K562 (cell line): ENCODE data around the gene ADSS1. TPM values are rescaled to one million over a fixed set of nuclear protein-coding genes. Genes with fewer than 3 reads are reported as not detected.

ENCODE experiments used
- BACH1 ChIP-seq: fragments of 200-800 bp; sonication (Bioruptor generic); IDR thresholded peaks from 2 replicates; pipeline ENCODE4 v1.6.1; 2016; ENCODE audit warnings: missing genetic modification characterization, missing compliant biosample characterization
- BHLHE40 ChIP-seq: IDR thresholded peaks from 2 replicates; pipeline ENCODE4 v1.6.1; 2011; ENCODE audit warnings: low read length, improper control_type of control experiment
- EGR1 ChIP-seq: fragments of 450-650 bp; conservative IDR thresholded peaks from 2 replicates; pipeline ENCODE4 v1.6.1; 2017; ENCODE audit warnings: mild to moderate bottlenecking
- GABPA ChIP-seq: fragments of 200-800 bp; sonication (Bioruptor generic); conservative IDR thresholded peaks from 2 replicates; pipeline ENCODE4 v1.6.1; 2016; ENCODE audit warnings: low read depth, missing genetic modification characterization, missing compliant biosample characterization
- L3MBTL2 ChIP-seq: fragments of 450-650 bp; IDR thresholded peaks from 2 replicates; pipeline ENCODE4 v1.6.1; 2016; ENCODE audit warnings: mild to moderate bottlenecking, moderate library complexity
- LCOR ChIP-seq: sonication (generic); formaldehyde crosslinking; IDR thresholded peaks from 2 replicates; pipeline ENCODE4 v1.8.0; 2022; ENCODE audit warnings: mild to moderate bottlenecking, missing genetic modification reagents
- MAZ ChIP-seq, 2 experiments: fragments of 450-650 bp in 1 of 2; sonication (generic) in 1 of 2; formaldehyde crosslinking; IDR thresholded peaks in 1 of 2; conservative IDR thresholded peaks in 1 of 2; 2 replicates each; pipeline versions ENCODE4 v1.4.0 to v1.5.0; 2020; ENCODE audit warnings: mild to moderate bottlenecking in 1 of 2, missing genetic modification reagents in 1 of 2
- MCM2 ChIP-seq: fragments of 450-650 bp; IDR thresholded peaks from 2 replicates; pipeline ENCODE4 v1.6.1; 2017; ENCODE audit warnings: low read depth, mild to moderate bottlenecking
- MYC ChIP-seq, 2 experiments: fragments of 250-450 bp in 1 of 2; sonication (Bioruptor Pico) in 1 of 2; IDR thresholded peaks; 2 replicates each; pipeline versions ENCODE4 v1.5.1 to v1.6.1; 2012 to 2021; ENCODE audit warnings: low read depth in 2 of 2, borderline replicate concordance in 1 of 2, improper control_type of control experiment in 1 of 2, low read length in 1 of 2, mild to moderate bottlenecking in 1 of 2, moderate library complexity in 1 of 2
- RCOR1 ChIP-seq, 2 experiments: IDR thresholded peaks; 2 replicates each; pipeline ENCODE4 v1.6.1; 2012; ENCODE audit warnings: low read depth in 2 of 2, low read length in 2 of 2, borderline replicate concordance in 1 of 2, improper control_type of control experiment in 1 of 2
- RNF2 ChIP-seq: sonication (generic); IDR thresholded peaks from 2 replicates; pipeline ENCODE4 v1.6.1; 2016
- TAF1 ChIP-seq: IDR thresholded peaks from 2 replicates; pipeline ENCODE4 v1.6.1; 2011; ENCODE audit warnings: mild to moderate bottlenecking, low read length, moderate library complexity; ENCODE audit not compliant: insufficient read depth, control insufficient read depth, severe bottlenecking; ENCODE audit errors: extremely low read depth
- TBP ChIP-seq: optimal IDR thresholded peaks from 2 replicates; pipeline ENCODE3; 2011; ENCODE audit warnings: low read depth, low read length, improper control_type of control experiment
- TEAD4 ChIP-seq, 2 experiments: sonication (generic) in 1 of 2; formaldehyde crosslinking in 1 of 2; IDR thresholded peaks; 2 replicates each; pipeline versions ENCODE4 v1.6.1 to v1.8.0; 2012 to 2022; ENCODE audit warnings: borderline replicate concordance in 1 of 2, inconsistent platforms in 1 of 2, low read length in 1 of 2, mild to moderate bottlenecking in 1 of 2, missing genetic modification reagents in 1 of 2
- TFAM ChIP-seq: fragments of 250-450 bp; sonication (Bioruptor Pico); conservative IDR thresholded peaks from 2 replicates; pipeline ENCODE4 v1.5.0; 2021; ENCODE audit warnings: mild to moderate bottlenecking, moderate library complexity
- THRB ChIP-seq: fragments of 450-650 bp; formaldehyde crosslinking; conservative IDR thresholded peaks from 2 replicates; pipeline ENCODE4 v1.4.0; 2022; ENCODE audit warnings: mild to moderate bottlenecking, missing genetic modification characterization
- ZNF584 ChIP-seq: fragments of 200-800 bp; sonication (Bioruptor generic); IDR thresholded peaks from 2 replicates; pipeline ENCODE4 v1.6.1; 2016; ENCODE audit warnings: low read depth, mild to moderate bottlenecking, missing genetic modification characterization, missing compliant biosample characterization
- polyA plus RNA-seq, 8 experiments: library from polyadenylated mRNA; depleted of rRNA in 4 of 8; stranded (reverse) in 5 of 8; unstranded in 3 of 8; fragments of >200 nt; fragmentation: Nextera tagmentation in 2 of 8; fragmentation: Illumina TruSeq in 1 of 8; extraction: Ambion mirVana in 2 of 8; extraction: Trizol in 1 of 8; gene quantifications; 2 replicates each; pipeline versions ENCODE4 v1.2.1 to v1.2.3, GENCODE V29; 2011 to 2014; ENCODE audit warnings: inconsistent platforms in 1 of 8, missing spikeins in 1 of 8
- total RNA-seq, 7 experiments: library from RNA; depleted of rRNA in 6 of 7; stranded (reverse); fragments of >200 nt in 6 of 7; fragmentation: Illumina TruSeq in 2 of 7; extraction: Trizol in 2 of 7; gene quantifications; 2 replicates each; pipeline versions ENCODE4 v1.2.1 to v1.2.3, GENCODE V29; 2011 to 2021; ENCODE audit warnings: low replicate concordance in 1 of 7
- TF ChIP-seq, protein P1 (sequence below): fragments of 200-800 bp; sonication (Bioruptor generic); IDR thresholded peaks from 2 replicates; pipeline ENCODE4 v1.6.1; 2017; ENCODE audit warnings: missing genetic modification characterization, missing compliant biosample characterization
- TF ChIP-seq, protein P2 (sequence below), 2 experiments: IDR thresholded peaks; 2 replicates each; pipeline ENCODE4 v1.6.1; 2011; ENCODE audit warnings: borderline replicate concordance in 1 of 2, control low read depth in 1 of 2, low read depth in 1 of 2, low read length in 1 of 2, mild to moderate bottlenecking in 1 of 2, mixed read lengths in 1 of 2, moderate library complexity in 1 of 2; ENCODE audit not compliant: insufficient read depth in 1 of 2, insufficient read length in 1 of 2, poor library complexity in 1 of 2, severe bottlenecking in 1 of 2; ENCODE audit errors: extremely low read depth in 1 of 2
- TF ChIP-seq, protein P3 (sequence below): fragments of 450-650 bp; conservative IDR thresholded peaks from 2 replicates; pipeline ENCODE4 v1.6.1; 2016; ENCODE audit warnings: missing genetic modification characterization, low read depth, mild to moderate bottlenecking, missing compliant biosample characterization, moderate library complexity

Gene ADSS1
- total and polyA plus RNA-seq, 9 of the 15 experiments (the other 6 are each of a cell fraction or from before 2014, with no cell fraction given): 0.53 to 5.9 (median 3.9) TPM

GRCh38 chr14:104677512-104678332 lies 46.3 kb upstream of the ADSS1 start (continued):
- TF ChIP-seq THRB (CRISPR knock-in tag): no peak
- TF ChIP-seq, protein P1, sequence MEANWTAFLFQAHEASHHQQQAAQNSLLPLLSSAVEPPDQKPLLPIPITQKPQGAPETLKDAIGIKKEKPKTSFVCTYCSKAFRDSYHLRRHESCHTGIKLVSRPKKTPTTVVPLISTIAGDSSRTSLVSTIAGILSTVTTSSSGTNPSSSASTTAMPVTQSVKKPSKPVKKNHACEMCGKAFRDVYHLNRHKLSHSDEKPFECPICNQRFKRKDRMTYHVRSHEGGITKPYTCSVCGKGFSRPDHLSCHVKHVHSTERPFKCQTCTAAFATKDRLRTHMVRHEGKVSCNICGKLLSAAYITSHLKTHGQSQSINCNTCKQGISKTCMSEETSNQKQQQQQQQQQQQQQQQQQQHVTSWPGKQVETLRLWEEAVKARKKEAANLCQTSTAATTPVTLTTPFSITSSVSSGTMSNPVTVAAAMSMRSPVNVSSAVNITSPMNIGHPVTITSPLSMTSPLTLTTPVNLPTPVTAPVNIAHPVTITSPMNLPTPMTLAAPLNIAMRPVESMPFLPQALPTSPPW: peak; percentile 89
- peak; percentile 68 for TF ChIP-seq MYC (IDR thresholded peaks at IDR 0.05; ENCODE audit: low read depth, low read length)
- no peak for TF ChIP-seq MYC (CRISPR knock-in tag; IDR thresholded peaks at IDR 0.05; ENCODE audit: borderline replicate concordance, low read depth)
- TF ChIP-seq TEAD4 (IDR thresholded peaks at IDR 0.05; ENCODE audit: low read length): no peak
- peak; percentile 38; the same call in 1 of the 2 replicates for TF ChIP-seq TEAD4 (CRISPR knock-in tag; IDR thresholded peaks at IDR 0.05; ENCODE audit: borderline replicate concordance)
- no peak for TF ChIP-seq TFAM (CRISPR knock-in tag)
- 0 out of 2 replicates have a peak, but pooled peaks have one; percentile 21 for TF ChIP-seq GABPA (tag)
- peak; percentile 65; the same call in 1 of the 2 replicates for TF ChIP-seq MCM2
- 0 out of 4 replicates have a peak, but pooled peaks of 1 of the 2 experiments have one; percentile 11 for TF ChIP-seq RCOR1 (IDR thresholded peaks at IDR 0.05; ENCODE audit: borderline replicate concordance in 1 of 2, low read depth in 2 of 2, low read length in 2 of 2)
- TF ChIP-seq BHLHE40: peak; percentile 62
- TF ChIP-seq, protein P2, sequence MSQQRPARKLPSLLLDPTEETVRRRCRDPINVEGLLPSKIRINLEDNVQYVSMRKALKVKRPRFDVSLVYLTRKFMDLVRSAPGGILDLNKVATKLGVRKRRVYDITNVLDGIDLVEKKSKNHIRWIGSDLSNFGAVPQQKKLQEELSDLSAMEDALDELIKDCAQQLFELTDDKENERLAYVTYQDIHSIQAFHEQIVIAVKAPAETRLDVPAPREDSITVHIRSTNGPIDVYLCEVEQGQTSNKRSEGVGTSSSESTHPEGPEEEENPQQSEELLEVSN (IDR thresholded peaks at IDR 0.05; ENCODE audit: borderline replicate concordance in 1 of 2, extremely low read depth in 1 of 2, insufficient read depth in 1 of 2, insufficient read length in 1 of 2, low read depth in 1 of 2, low read length in 1 of 2, poor library complexity in 1 of 2, severe bottlenecking in 1 of 2): peak; percentile 80 to 93
- peak; percentile 86 to 87 for TF ChIP-seq MAZ (CRISPR knock-in tag; conservative IDR thresholded peaks at IDR 0.05 in 1 of 2, IDR thresholded peaks at IDR 0.05 in 1 of 2)
- peak; percentile 95 for TF ChIP-seq BACH1
- TF ChIP-seq L3MBTL2: peak; percentile 93
- TF ChIP-seq, protein P3, sequence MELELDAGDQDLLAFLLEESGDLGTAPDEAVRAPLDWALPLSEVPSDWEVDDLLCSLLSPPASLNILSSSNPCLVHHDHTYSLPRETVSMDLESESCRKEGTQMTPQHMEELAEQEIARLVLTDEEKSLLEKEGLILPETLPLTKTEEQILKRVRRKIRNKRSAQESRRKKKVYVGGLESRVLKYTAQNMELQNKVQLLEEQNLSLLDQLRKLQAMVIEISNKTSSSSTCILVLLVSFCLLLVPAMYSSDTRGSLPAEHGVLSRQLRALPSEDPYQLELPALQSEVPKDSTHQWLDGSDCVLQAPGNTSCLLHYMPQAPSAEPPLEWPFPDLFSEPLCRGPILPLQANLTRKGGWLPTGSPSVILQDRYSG (tag): no peak; the same call in 1 of the 2 replicates
- TF ChIP-seq EGR1: peak; percentile 72
- peak; percentile 18 for TF ChIP-seq TAF1
- TF ChIP-seq LCOR (CRISPR knock-in tag): 0 out of 2 replicates have a peak, but pooled peaks have one; percentile 26
- TF ChIP-seq TBP: peak; percentile 35
- TF ChIP-seq RNF2: peak; percentile 38; the same call in 1 of the 2 replicates
- 0 out of 2 replicates have a peak, but pooled peaks have one; percentile 65 for TF ChIP-seq ZNF584 (CRISPR knock-in tag)
